Stimulated activated CD8-positive, alpha-beta memory T cell treated with anti-CD3 and anti-CD28 coated beads, Interleukin-2, amount 100 ng/mL, for 1 hour (primary cell): ENCODE measurements around the gene CCDC88C.

Experiments used
- DNase-seq, 2 donors: peaks; one replicate each; pipeline ENCODE4 v3.0.0-alpha.2; 2020; ENCODE audit warnings: low read depth in 2 of 2

The CCDC88C gene

GRCh38 chr14:91289464-91289863 lies 128.2 kb downstream of the CCDC88C start:
- DNase-seq: no peak

GRCh38 chr14:91288876-91289275 lies 128.7 kb downstream of the CCDC88C start:
- DNase-seq: no peak

DNA sequence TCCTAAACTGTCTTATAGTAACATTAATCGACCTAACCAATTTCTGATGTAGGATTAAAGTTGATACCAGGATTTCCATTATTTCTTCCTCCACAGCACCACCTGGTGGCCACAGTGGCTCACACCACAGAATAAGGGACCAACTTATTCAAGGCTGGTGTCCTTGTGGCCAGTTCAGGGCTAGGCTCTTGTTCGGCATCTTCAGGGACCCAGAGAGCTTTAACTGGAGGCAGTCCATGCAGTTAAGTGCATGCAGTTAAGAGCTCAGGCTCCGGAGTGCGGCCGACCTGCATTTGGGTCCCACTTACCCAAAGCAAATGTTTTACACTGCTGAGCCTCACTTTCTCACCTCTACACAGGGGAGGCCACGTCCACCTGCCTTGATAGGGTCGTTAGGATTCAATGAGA lies 131.1 kb downstream of the CCDC88C start:
- peak; percentile 64 to 67 for DNase-seq

DNA sequence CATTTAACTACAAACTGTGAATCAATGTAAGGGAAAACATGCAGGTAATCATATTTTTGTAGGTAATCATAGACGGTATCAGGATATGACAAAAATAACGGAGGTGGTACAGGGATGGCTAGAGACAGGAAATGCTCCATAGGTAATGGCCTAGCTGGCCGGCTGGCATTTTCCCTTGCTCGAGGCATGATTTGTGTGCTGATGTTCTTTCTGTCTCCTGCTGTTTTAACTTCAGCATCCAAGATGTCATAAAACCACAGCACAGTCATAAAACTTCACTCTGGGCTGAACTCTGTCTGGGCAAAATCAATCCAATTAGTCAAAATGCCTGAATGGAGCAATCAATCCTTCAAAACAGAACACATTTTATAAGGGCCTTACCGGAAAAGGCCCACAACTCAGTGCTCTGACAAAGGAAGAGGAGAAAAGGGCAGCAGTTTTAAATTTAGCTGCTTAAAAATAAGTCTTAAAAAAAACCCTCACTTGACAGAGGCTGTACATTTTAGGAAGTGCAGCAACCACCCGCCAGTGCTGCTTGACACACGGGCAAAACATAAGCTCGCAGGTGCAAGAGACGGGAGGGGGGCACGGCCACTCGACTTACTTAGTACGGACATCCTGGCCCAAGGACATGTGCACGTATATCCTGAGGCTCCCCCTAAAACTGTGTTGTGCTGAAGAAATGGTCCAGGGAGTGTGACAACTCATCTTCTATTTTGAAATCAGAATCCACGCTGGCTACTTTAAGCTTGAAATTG lies 132.7 kb downstream of the CCDC88C start:
- DNase-seq: no peak

- DNase-seq: no peak
These were observed 133.4 kb downstream of the CCDC88C start for GRCh38 chr14:91284146-91284790.

- DNase-seq: no peak
These were observed 134.0 kb downstream of the CCDC88C start for GRCh38 chr14:91283666-91284065.

GRCh38 chr14:91282954-91283645 lies 134.5 kb downstream of the CCDC88C start:
- no peak for DNase-seq

DNA sequence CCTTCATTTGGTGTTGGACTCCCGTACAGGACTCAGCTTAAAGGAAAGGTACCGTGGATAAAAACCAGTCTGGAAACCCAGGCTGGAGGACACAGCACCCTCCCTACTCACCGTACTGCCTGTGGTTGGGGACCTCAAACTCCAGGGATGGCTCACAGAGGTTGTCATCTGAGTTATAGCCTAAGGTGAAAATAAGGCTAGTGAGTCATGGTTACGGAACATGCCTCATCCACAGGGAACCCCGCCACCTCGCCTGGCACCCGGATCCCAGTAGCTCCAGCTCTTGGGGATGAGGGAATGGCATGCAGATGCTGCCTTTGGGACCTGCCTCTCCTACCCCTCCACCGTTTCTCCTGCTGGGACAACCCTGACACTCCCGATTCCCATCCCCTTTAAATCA lies 136.3 kb downstream of the CCDC88C start:
- DNase-seq: no peak

- no peak for DNase-seq
These were observed 137.5 kb downstream of the CCDC88C start for GRCh38 chr14:91280129-91280528.

GRCh38 chr14:91279354-91279753 lies 138.3 kb downstream of the CCDC88C start:
- no peak for DNase-seq

DNA sequence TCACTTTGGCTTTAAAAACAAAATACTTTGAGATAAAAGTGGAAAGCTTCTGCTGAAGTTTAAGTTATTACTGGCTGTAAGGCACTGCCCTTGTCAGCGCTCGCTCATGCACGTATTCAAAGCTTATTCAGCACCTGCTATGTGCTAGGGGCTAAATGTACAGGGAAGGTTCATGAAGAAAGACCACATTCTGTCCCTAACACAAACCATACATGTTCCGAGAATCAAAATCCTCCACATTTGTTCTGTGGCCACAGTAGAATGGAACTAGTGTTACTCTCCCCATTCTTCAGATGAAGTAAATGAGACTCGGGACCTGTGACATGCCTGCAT lies 139.3 kb downstream of the CCDC88C start:
- DNase-seq: no peak

- no peak for DNase-seq
These were observed 139.9 kb downstream of the CCDC88C start for GRCh38 chr14:91277546-91278382.

GRCh38 chr14:91274796-91275195 lies 142.8 kb downstream of the CCDC88C start:
- DNase-seq: no peak

DNA sequence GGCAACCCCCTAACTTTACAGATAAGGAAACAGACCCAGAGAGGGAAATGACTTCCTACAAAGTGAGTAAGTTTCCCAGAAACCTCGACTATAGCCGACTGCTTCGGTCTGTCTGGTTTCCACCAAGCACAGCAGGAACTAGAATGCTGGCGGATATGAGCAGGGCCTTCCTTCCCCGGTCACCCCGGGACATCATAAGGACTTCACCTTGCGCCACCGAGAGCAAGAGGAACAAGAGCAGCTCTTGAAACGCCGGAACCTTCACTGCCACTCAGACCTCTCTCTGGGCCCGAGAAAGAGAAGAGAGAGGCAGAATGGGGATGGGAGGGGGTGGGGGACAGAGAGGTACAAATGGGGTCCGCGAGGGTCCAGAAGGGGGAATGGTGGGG lies 143.7 kb downstream of the CCDC88C start:
- no peak for DNase-seq

DNA sequence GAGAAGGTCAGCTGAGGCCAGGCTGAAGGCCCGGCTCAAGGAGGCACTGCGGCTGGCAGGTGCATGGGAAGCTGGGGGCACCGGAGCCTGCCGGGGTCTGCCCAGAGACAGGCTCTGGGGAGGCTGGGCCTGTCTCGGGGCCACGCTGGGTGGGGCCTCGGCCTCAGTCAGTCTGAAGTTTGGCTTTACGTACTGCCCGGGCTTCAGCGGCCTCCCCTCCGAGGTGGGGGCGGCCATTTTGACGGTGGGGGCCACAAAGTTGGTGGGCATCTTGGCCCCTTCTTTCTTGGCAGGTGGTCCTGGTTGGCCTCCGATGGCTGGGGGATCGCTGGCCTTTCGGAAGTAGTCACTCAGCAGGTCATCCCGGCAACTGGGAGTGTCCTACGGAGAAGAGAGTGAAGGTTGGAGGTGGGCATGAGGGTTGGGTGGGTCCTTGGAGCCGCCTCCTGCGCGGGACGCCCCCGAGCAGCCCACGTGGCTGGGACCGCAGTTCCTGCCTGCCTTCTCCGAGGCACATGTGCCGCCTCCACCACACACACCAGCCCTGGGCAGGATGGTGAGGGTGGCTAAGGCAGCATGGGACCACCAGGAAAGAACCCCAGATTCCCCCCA lies 144.2 kb downstream of the CCDC88C start:
- DNase-seq: no peak

GRCh38 chr14:91272341-91273272 lies 145.0 kb downstream of the CCDC88C start:
- DNase-seq: no peak

DNA sequence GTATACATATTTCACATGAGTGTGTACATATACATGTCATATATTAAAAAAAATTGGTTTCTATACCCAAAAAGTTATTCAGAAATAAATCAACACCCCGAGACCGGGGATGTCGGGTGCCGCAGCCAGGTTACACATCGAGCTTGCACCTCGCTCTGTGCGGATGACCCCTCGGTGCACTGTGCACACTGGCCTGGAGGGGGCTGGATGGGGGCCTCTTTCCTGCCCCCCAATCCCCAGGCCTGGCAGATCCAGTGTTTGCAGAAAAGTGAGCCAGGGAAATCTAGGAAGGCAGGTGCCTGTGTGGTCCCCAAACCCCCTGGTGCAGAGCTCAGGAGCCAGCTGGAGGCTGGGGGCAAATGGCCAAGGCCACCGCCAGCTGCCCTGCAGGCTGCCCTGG lies 146.0 kb downstream of the CCDC88C start:
- DNase-seq: no peak

- DNase-seq: no peak
These were observed 147.0 kb downstream of the CCDC88C start for GRCh38 chr14:91270619-91271018.

GRCh38 chr14:91270188-91270587 lies 147.4 kb downstream of the CCDC88C start:
- no peak for DNase-seq
